Measurements from ENCODE around the gene FHIT. TPM values are rescaled to one million over a fixed set of nuclear protein-coding genes. Genes with fewer than 3 reads are reported as not detected.

The FHIT gene
- total RNA-seq, 2 donors from 2014 or later = 6.8 to 12.3 TPM

GRCh38 chr3:59978979-59979378, 1272.3 kb downstream of the FHIT start:
- Mint-ChIP-seq H3K36me3 (ENCODE audit: low read depth) (no peaks in the 10 kb centered on the region), H3K9me3 (no peaks in the 10 kb centered on the region), H3K27ac (no peak overlapping the region), H3K4me3 (no peak overlapping the region), H3K4me1 (peaks cover 5% of the 10 kb centered on the region), H3K27me3 (ENCODE audit: insufficient read depth) (no peaks in the 10 kb centered on the region)
- no peak overlapping the region for H3K27ac ChIP-seq (ENCODE audit: low read depth, low read length)
- no peak overlapping the region for H3K4me3 ChIP-seq (ENCODE audit: low read length)
- H3K4me1 ChIP-seq (ENCODE audit: control insufficient read depth, insufficient read depth, low read length) = no peaks in the 10 kb centered on the region
- no peaks in the 10 kb centered on the region for H3K27me3 ChIP-seq (ENCODE audit: control insufficient read depth, insufficient read depth, low read length, poor library complexity, severe bottlenecking)
- TF ChIP-seq CTCF (conservative IDR thresholded peaks at IDR 0.05) = no peak
- no peaks in the 10 kb centered on the region for H3K9me3 ChIP-seq (ENCODE audit: control insufficient read depth, low read length)
- H3K36me3 ChIP-seq (ENCODE audit: control insufficient read depth, insufficient read depth, low read length) = no peaks in the 10 kb centered on the region
- DNase-seq = no peak
- no peak overlapping the region for H3K9ac ChIP-seq (ENCODE audit: extremely low read depth, low read length, poor library complexity, severe bottlenecking)

GRCh38 chr3:59970796-59971195, 1280.5 kb downstream of the FHIT start:
- Mint-ChIP-seq H3K9me3 (no peaks in the 10 kb centered on the region), H3K27me3 (ENCODE audit: insufficient read depth) (no peaks in the 10 kb centered on the region), H3K4me3 (no peak overlapping the region), H3K36me3 (ENCODE audit: low read depth) (no peaks in the 10 kb centered on the region), H3K27ac (no peak overlapping the region), H3K4me1 (no peaks in the 10 kb centered on the region)
- no peaks in the 10 kb centered on the region for H3K36me3 ChIP-seq (ENCODE audit: control insufficient read depth, insufficient read depth, low read length)
- no peaks in the 10 kb centered on the region for H3K9me3 ChIP-seq (ENCODE audit: control insufficient read depth, low read length)
- H3K4me3 ChIP-seq (ENCODE audit: low read length) = no peak overlapping the region
- H3K27me3 ChIP-seq (ENCODE audit: control insufficient read depth, insufficient read depth, low read length, poor library complexity, severe bottlenecking) = no peaks in the 10 kb centered on the region
- DNase-seq = no peak
- H3K9ac ChIP-seq (ENCODE audit: extremely low read depth, low read length, poor library complexity, severe bottlenecking) = no peak overlapping the region
- no peak for TF ChIP-seq CTCF (conservative IDR thresholded peaks at IDR 0.05)
- H3K4me1 ChIP-seq (ENCODE audit: control insufficient read depth, insufficient read depth, low read length) = no peaks in the 10 kb centered on the region
- H3K27ac ChIP-seq (ENCODE audit: low read depth, low read length) = no peak overlapping the region
- 95 to 97% methylated on average over 4 of the region's 4 CpGs for WGBS, 2 experiments (ENCODE audit: insufficient coverage in 1 of 2, insufficient read length in 1 of 2)

- Mint-ChIP-seq H3K9me3 (no peaks in the 10 kb centered on the region), H3K4me1 (no peaks in the 10 kb centered on the region)
- no peaks in the 10 kb centered on the region for H3K4me1 ChIP-seq (ENCODE audit: control insufficient read depth, insufficient read depth, low read length)
These were observed 1280.9 kb downstream of the FHIT start for GRCh38 chr3:59970376-59970775.

More at GRCh38 chr3:59970376-59970775, 1280.9 kb downstream of the FHIT start:
- Histone ChIP-seq H3K27ac (ENCODE audit: low read depth, low read length) (no peak overlapping the region), H3K36me3 (ENCODE audit: control insufficient read depth, insufficient read depth, low read length) (no peaks in the 10 kb centered on the region), H3K27me3 (ENCODE audit: control insufficient read depth, insufficient read depth, low read length, poor library complexity, severe bottlenecking) (no peaks in the 10 kb centered on the region), H3K4me3 (ENCODE audit: low read length) (no peak overlapping the region), H3K9me3 (ENCODE audit: control insufficient read depth, low read length) (no peaks in the 10 kb centered on the region), H3K9ac (ENCODE audit: extremely low read depth, low read length, poor library complexity, severe bottlenecking) (no peak overlapping the region)
- Mint-ChIP-seq H3K27me3 (ENCODE audit: insufficient read depth) (no peaks in the 10 kb centered on the region), H3K27ac (no peak overlapping the region), H3K36me3 (ENCODE audit: low read depth) (no peaks in the 10 kb centered on the region), H3K4me3 (no peak overlapping the region)
- TF ChIP-seq CTCF (conservative IDR thresholded peaks at IDR 0.05) = no peak
- WGBS, 2 experiments (ENCODE audit: insufficient coverage in 1 of 2, insufficient read length in 1 of 2) = 92 to 93% methylated on average over 5 to 6 of the region's 6 CpGs
- no peak for DNase-seq
